HEK293 (cell line): ENCODE results near the gene GAPDHS.

Experiments
- ATF2 ChIP-seq: fragments of 450-650 bp; formaldehyde crosslinking; IDR thresholded peaks from 2 replicates; pipeline ENCODE4 v1.5.1; 2016; ENCODE audit warnings: missing biosample characterization, missing genetic modification characterization, low read depth
- CTCF ChIP-seq: fragments of 450-650 bp; formaldehyde crosslinking; IDR thresholded peaks from 2 replicates; pipeline ENCODE4 v1.5.1; 2016; ENCODE audit warnings: missing biosample characterization, missing genetic modification characterization
- HOXC10 ChIP-seq: sonication (generic); formaldehyde crosslinking; IDR thresholded peaks from 2 replicates; pipeline ENCODE4 v1.8.1; 2023; ENCODE audit warnings: mild to moderate bottlenecking, missing genetic modification reagents
- REPIN1 ChIP-seq: fragments of 450-650 bp; formaldehyde crosslinking; IDR thresholded peaks from 2 replicates; pipeline ENCODE4 v1.5.1; 2017; ENCODE audit warnings: missing biosample characterization, missing genetic modification characterization, low read depth
- SP3 ChIP-seq: fragments of 450-650 bp; formaldehyde crosslinking; IDR thresholded peaks from 2 replicates; pipeline ENCODE4 v1.5.1; 2016; ENCODE audit warnings: missing biosample characterization, missing genetic modification characterization
- ZBTB11 ChIP-seq: fragments of 450-650 bp; formaldehyde crosslinking; conservative IDR thresholded peaks from 2 replicates; pipeline ENCODE4 v1.5.1; 2016; ENCODE audit warnings: low read depth, missing biosample characterization, missing genetic modification characterization
- ZBTB6 ChIP-seq: fragments of 450-650 bp; formaldehyde crosslinking; IDR thresholded peaks from 2 replicates; pipeline ENCODE4 v1.5.1; 2017; ENCODE audit warnings: missing biosample characterization, missing genetic modification characterization
- ZNF146 ChIP-seq: fragments of 450-650 bp; formaldehyde crosslinking; IDR thresholded peaks from 2 replicates; pipeline ENCODE4 v1.5.1; 2016; ENCODE audit warnings: missing biosample characterization, missing genetic modification characterization
- ZNF18 ChIP-seq: fragments of 450-650 bp; formaldehyde crosslinking; IDR thresholded peaks from 2 replicates; pipeline ENCODE4 v1.5.1; 2016; ENCODE audit warnings: missing biosample characterization, missing genetic modification characterization
- ZNF311 ChIP-seq: fragments of 450-650 bp; formaldehyde crosslinking; IDR thresholded peaks from 2 replicates; pipeline ENCODE4 v1.5.1; 2017; ENCODE audit warnings: missing biosample characterization, missing genetic modification characterization, borderline replicate concordance
- ZNF473 ChIP-seq: fragments of 450-650 bp; formaldehyde crosslinking; IDR thresholded peaks from 2 replicates; pipeline ENCODE4 v1.5.1; 2017; ENCODE audit warnings: missing biosample characterization, missing genetic modification characterization
- ZNF596 ChIP-seq: fragments of 450-650 bp; IDR thresholded peaks from 2 replicates; pipeline ENCODE4 v1.5.0; 2018; ENCODE audit warnings: missing biosample characterization, mild to moderate bottlenecking, missing genetic modification characterization, moderate library complexity
- ZNF639 ChIP-seq: fragments of 450-650 bp; formaldehyde crosslinking; IDR thresholded peaks from 2 replicates; pipeline ENCODE4 v1.5.1; 2016; ENCODE audit warnings: missing biosample characterization, missing genetic modification characterization
- ZNF645 ChIP-seq: fragments of 450-650 bp; formaldehyde crosslinking; IDR thresholded peaks from 2 replicates; pipeline ENCODE4; 2016; ENCODE audit warnings: missing biosample characterization, missing genetic modification characterization

The GAPDHS gene

GRCh38 chr19:35558400-35559280 lies 25.4 kb downstream of the GAPDHS start (continued):
- TF ChIP-seq ZBTB11 (tag by site-specific recombination) (no peak), ZNF645 (no peak), SP3 (tag by site-specific recombination) (peak; percentile 71; the same call in 1 of the 2 replicates), ZBTB6 (tag by site-specific recombination) (peak; percentile 52; the same call in 1 of the 2 replicates), ZNF146 (tag by site-specific recombination) (0 out of 2 replicates have a peak, but pooled peaks have one; percentile 6), ZNF596 (tag by site-specific recombination) (0 out of 2 replicates have a peak, but pooled peaks have one; percentile 52), REPIN1 (no peak; the same call in 1 of the 2 replicates), ZNF473 (no peak), HOXC10 (no peak), CTCF (tag by site-specific recombination) (peak; percentile 18; the same call in 1 of the 2 replicates), ZNF639 (tag by site-specific recombination) (no peak), ATF2 (tag by site-specific recombination) (no peak), ZNF18 (tag by site-specific recombination) (no peak), ZNF311 (no peak)
- TF ChIP-seq, all 188 proteins: peak for 17
